HG03342 (cell line): ENCODE data around the gene TMEM247.
"Not testable (repeated sequence)": the region's sequence is repeated elsewhere in the genome, so short reads cannot be mapped to it uniquely, and the experiment has no call there.

Experiments
- ATAC-seq: cut with Tn5 transposase; IDR thresholded peaks from one replicate; pipeline ENCODE4 v1.9.1; 2021; ENCODE audit warnings: mild to moderate bottlenecking, moderate library complexity; ENCODE audit not compliant: unreplicated experiment

TMEM247 gene

DNA sequence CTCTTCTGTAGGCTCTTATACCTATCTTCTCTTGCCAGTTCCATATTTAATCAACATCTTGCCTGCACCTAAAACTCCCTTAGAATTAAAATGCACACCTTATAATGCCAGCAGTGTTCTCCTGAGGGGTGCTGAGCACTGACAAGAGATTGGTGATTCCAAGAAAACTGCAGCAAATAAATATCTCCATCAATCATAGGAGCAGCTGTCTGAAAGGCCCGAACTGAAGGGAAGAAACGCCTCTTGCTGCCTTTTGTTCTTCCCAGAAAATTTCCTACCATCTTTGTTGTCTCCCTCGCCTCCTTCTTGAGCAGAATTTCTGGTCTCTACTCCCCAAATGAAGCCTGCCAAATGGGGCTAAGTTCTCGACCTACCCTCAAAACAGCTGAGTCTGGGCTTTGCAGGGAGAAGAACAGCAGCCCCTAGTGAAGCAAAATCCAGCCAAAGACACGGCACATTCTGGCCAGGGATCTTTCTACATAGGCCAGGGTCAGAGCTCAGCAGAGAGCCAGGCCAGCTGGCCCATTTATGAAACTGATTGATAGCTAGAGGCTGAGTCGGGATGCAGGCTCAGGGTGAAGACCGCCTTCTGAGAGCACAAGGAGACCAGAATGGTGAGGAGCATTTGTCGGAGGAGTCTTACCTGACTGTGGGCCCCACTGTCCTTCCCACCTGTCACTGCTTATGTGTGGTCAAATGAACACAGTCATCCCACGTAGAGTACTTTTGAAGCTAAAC lies 20.4 kb upstream of the TMEM247 start:
- no peak for ATAC-seq

DNA sequence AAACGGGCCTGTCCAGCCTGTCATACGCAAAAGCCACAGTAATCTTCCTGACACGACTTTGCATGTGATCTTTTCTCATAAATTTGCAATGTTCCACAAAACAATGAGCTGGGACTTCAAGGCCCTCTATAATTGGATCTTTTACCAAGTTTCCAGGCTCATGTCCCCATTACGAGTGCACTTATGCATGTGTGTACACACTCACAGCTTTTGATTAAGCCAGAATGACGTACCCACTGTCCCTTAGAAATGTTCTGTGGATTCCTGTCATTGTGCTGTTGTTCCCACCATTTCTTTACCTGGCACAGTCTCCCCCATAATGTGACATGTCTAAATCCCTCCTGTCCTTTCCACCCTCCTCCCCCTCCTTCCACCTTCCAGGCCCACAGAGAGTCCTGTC lies 19.7 kb upstream of the TMEM247 start:
- no peak for ATAC-seq

DNA sequence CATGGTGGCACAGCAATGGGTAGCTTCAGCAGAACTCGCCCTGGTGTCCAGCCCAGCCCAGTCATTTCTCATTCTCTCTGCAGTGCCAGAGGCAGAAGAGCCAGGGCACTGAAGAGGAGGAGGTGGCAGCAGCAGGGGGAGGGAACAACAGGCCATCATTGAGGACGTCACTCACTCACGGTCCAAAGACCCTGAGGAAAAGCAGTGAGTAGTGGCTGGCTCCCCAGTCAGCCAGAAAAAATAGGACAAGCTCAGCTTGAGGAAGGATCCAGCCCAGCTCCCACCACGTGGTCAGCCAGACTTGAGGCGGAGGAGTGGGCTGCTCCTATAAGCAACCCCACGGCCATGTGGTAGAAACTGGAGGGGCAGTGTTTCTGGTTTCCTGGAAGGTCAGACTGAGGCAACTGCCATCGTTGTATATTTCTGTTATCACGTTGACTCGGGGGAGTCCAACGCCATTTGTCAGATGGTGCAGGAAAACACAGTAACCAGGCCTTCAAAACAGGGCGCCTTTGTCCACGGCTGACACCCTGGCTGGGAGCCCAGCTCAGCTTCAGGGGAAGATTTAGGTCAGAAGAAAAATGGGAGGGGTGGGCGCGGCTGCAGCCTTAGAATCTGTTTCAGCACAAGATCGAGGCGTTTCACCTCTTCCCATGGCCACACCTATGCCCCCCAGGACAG lies 19.0 kb upstream of the TMEM247 start:
- ATAC-seq = no peak

DNA sequence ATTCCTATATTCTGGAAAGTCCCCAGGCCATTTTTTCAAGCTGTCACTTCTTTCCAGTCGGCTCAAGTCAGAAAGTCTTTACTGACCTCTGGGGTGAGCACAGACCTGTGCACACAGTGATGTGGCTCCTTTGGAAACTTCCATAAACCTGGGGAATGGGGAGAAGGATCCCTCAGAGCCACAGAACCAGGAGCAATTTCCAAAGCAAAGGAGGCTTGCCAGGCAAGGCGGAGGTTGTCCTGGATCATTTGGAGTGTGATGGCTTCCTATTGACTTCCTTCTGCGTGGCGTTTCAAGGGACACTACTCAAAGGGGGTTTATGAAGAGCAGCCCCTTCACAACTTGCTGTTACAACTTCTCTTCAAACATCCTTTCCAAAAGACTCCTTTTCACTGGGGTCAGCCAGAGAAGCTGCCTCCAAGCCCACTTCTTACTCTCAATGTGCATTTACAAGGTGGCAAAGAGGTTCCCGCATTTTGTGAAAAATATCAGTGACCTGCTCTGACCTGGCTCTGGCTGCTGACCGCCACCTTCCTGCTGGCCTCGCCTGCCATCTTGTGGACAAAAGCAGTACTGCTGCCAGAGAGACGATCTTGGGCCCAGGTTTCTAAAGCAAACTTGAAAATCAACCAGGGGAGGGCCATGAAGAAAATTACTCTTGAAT lies 18.2 kb upstream of the TMEM247 start:
- ATAC-seq = peak; percentile 50

DNA sequence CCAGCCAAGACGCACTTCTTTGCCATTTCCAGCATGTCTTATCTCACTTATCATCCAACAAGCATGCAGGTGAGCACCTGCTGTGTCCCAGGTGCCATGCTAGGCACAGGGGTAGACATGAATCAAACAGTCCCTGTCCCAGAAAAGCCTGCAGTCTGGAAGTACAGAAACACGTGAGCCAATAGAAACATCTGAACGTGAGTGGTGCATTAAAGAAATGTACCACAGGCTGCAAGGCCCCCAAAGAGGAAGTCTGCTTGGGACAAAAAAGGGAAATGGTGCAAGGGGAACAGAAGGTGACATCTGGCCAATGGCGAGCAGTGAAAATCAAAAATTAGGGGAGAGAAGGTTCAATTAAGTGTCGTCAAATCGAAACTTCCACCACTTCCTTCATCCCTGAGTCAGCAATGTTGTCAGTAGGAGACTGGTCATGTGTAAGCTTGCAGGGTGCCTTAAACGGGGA lies 17.6 kb upstream of the TMEM247 start:
- peak; percentile 40 for ATAC-seq

GRCh38 chr2:46462936-46463335 lies 16.4 kb upstream of the TMEM247 start:
- no peak for ATAC-seq

DNA sequence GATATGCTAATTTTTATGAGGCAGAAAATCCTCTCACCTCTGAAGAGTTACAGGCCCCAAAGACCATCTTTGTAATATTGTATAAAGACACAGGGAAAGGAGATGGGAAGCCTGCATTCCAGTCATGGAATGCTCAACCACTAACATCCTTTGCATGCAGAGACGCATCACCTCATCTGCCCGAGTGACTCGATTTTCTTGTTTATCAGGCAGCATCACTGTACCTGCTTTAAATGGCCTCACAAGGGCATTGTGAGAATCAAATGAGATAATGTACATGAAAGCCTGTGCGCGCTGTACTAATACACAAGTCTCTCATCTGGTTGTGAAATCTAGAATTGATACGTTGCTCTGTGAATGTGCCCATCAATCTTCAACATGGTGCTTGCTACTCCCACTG lies 10.2 kb upstream of the TMEM247 start:
- ATAC-seq = no peak

- ATAC-seq = no peak
These were observed 9.7 kb upstream of the TMEM247 start for GRCh38 chr2:46469700-46470099.

DNA sequence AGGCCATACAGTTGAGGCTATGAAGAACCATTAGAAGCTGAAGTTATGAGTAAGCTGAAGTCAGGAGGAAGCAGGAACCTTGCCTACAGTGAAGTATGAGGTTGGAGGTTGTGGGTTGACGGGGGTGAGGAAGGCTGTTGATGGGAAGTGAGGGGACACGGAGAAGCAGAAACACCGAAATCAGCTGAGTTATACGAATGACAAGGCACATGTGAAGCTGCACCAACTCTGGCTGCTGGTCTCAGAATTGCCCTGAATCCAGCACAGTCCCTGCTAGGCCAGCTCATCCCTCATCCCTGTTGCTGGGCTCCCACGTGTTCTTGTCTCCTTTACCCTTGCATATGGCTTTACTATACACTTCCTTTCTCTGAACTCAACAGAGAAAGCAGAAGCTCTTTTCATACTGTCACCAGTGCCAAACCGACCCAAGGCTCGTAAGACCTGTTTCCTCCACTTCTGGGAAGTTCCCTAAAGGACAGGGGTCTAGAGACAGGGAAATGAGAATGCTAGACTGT lies 9.2 kb upstream of the TMEM247 start:
- no peak for ATAC-seq

DNA sequence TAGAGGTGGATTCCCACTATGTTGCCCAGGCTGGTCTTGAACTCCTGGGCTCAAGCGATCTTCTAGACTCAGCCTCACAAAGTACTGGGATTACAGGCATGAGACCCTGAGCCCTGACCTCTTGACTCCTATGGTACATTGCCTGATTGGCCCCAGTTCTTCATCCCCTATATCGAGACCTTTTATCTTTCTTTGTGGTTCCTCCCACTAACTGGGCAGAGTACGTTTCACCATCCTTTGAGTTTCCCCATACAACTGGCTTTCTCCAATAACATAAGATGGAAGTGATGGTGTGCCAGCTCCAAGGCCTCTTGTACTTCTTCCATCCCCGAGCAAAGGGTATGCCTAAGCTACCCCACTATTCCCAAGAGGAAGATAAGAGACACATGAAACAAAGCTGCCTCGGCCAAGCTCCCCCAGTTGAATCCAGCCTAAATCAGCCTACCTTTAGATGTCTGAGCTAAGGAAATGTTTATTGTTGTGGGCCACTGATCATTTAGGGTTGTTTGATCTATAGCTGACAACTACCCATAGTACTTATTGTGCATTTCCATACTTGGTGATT lies 8.3 kb upstream of the TMEM247 start:
- no peak for ATAC-seq

- no peak for ATAC-seq
These were observed 7.7 kb upstream of the TMEM247 start for GRCh38 chr2:46471697-46472096.

DNA sequence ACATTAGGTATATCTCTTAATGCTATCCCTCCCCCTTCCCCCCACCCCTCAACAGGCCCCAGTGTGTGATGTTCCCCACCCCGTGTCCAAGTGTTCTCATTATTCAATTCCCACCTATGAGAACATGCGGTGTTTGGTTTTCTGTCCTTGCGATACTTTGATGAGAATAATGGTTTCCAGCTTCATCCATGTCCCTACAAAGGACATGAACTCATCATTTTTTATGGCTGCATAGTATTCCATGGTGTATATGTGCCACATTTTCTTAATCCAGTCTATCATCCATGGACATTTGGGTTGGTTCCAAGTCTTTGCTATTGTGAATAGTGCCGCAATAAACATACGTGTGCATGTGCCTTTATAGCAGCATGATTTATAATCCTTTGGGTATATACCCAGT lies 7.2 kb upstream of the TMEM247 start:
- ATAC-seq = not testable (repeated sequence)

DNA sequence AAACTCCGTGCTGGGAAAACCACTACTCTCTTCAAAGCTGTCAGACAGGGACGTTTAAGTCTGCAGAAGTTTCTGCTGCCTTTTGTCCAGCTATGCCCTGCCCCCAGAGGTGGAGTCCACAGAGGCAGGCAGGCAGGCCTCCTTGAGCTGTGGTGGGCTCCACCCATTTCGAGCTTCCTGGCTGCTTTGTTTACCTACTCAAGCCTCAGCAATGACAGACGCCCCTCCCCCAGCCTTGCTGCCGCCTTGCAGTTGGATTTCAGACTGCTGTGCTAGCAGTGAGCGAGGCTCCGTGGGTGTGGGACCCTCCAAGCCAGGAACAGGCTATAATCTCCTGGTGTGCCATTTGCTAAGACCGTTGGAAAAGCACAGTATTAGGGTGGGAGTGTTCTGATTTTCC lies 1.9 kb upstream of the TMEM247 start:
- ATAC-seq = not testable (repeated sequence)

DNA sequence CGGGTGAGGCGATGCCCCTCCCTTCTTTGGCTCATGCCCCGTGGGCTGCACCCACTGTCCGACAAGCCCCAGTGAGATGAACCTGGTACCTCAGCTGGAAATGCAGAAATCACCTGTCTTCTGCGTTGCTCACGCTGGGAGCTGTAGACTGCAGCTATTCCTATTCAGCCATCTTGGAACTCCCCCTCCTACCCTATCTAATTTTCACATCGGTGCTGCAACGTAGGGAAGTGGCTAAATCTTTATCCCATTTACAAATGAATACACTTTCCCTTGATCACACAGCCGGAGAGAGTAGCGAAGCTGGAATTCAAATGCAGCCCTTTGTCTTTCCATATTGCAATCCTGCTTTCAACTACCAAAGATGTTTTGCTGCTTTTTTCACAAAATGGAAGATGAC lies 1.4 kb upstream of the TMEM247 start:
- ATAC-seq = no peak

- ATAC-seq = no peak
These were observed 1.2 kb downstream of the TMEM247 start for GRCh38 chr2:46480562-46480961.

DNA sequence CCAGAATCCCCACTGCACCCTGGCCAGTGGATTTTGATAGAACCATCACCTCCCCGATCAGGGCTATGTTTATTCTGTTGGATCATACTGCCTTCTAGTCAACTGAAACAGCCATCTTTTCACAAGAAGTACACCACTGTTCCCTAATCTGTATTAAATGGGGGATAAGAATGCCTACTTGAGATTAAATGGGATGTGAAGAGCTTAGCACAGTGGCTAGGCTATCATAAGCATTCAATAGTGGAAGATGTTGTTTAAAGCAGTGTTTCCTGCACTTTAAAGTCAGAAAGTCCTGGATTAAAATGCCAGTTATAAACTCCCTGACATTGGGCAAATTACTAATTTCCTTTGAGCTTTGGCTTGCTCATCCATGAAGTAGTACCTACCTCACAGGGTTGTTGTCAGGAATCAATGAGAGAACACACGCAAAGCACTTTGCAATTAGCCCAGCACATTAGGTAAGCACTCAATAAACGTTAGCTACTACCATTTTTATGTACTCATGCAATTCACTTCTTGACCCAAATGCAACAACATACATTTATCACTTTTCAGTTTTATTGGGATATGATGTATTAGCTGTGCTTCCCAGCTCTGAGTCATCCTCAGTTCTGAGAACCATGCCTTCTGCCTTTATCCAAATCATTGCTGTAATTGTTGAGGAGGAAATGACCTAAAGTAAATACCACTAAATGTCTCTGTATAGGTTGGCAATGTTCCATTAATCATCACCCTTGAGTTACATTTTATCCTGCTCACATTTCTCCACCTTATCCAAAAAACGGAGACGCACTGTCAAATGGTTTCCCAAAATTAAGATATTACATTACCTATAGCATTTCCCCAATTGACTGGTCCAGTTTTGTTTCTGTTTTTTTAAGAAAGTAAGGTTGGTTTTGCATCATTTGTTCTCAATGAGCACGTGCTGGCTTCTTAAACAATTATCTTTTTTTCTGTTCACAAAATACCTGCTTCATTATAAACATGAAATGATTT lies 2.1 kb downstream of the TMEM247 start:
- ATAC-seq = no peak

- no peak for ATAC-seq
These were observed 3.1 kb downstream of the TMEM247 start for GRCh38 chr2:46482490-46482889.

DNA sequence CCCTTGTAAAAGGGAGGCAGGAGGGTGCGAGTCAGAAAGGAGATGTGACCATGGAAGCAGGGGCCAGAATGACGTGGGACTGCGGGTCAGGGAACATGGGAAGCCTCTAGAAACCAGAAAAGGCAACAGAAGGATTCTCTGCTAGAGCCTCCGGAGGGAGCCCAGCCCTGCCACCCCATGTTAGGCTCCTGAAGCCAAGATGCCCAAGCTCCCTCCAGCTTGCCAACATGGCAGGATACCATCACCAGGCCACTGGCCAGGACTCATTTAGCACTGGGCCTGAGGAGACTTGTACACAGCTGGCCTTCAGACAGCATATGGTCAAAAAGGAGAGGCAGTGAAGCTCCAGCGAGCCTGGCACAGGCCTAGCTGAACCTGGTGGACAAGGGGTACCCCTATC lies 5.6 kb downstream of the TMEM247 start:
- no peak for ATAC-seq

DNA sequence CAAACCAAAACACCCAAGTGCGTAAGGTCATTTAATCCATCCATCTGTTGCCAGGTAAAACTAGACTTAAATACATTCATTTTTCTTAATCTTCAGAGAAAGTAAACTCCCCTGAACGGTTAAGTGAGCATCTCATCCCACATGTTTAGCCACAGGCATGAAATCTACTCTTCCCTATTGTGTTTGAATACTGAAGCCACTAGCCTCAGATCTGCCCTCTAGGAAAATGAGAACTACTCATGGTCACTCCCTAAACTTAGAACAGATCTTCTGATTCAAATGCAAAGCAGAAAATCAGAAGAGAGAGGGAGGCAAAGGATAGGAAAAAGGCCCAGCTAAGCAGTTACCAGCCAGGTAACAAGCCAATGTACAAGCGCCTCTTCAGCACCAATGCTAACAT lies 7.1 kb downstream of the TMEM247 start:
- ATAC-seq = no peak

- no peak for ATAC-seq
These were observed 8.4 kb downstream of the TMEM247 start for GRCh38 chr2:46487667-46488335.
